Adrenal gland (tissue), 5 donors: ENCODE measurements around the gene CELSR3.

ENCODE experiments used
- CTCF ChIP-seq, 6 experiments: fragments of 450-650 bp in 4 of 6; fragments of 200-600 bp in 2 of 6; sonication (generic) in 1 of 6; IDR thresholded peaks; 1 replicate in 5 of 6; 2 replicates in 1 of 6; pipeline versions ENCODE4 v1.5.1 to v1.8.0; 2016 to 2021; ENCODE audit warnings: antibody characterized with exemption in 6 of 6, mild to moderate bottlenecking in 2 of 6, moderate library complexity in 1 of 6
- POLR2A ChIP-seq, 2 donors: fragments of 450-650 bp; IDR thresholded peaks; one replicate each; pipeline ENCODE4 v1.6.1; 2017; ENCODE audit warnings: antibody characterized with exemption in 2 of 2, mild to moderate bottlenecking in 2 of 2, moderate library complexity in 1 of 2
- donor health status: DM: no; HTN: no; CAD: no.

GRCh38 chr3:48595075-48595525 is 67.6 kb downstream of the CELSR3 start, which contains the start of gene COL7A1:
- TF ChIP-seq CTCF (IDR thresholded peaks at IDR 0.05), result no peak
- TF ChIP-seq POLR2A (IDR thresholded peaks at IDR 0.05), result no peak
